K562 (cell line): ENCODE results near the gene HNRNPA3. TPM values are rescaled to one million over a fixed set of nuclear protein-coding genes. Genes with fewer than 3 reads are reported as not detected.

Experiments
- CHD7 ChIP-seq: fragments of 200-600 bp; sonication (generic); IDR thresholded peaks from one replicate; pipeline ENCODE4 v1.6.1; 2012; ENCODE audit warnings: mild to moderate bottlenecking, low read depth, low read length, inconsistent platforms
- POLR2G ChIP-seq: fragments of 200-400 bp; formaldehyde crosslinking; IDR thresholded peaks from 2 replicates; pipeline ENCODE4 v1.6.1; 2017; ENCODE audit warnings: low read depth, mild to moderate bottlenecking, antibody characterized with exemption, low read length, moderate library complexity
- ZKSCAN3 ChIP-seq: fragments of 250-450 bp; sonication (Bioruptor Pico); IDR thresholded peaks from 2 replicates; pipeline ENCODE4 v1.4.0; 2020
- polyA plus RNA-seq, 8 experiments: library from polyadenylated mRNA; depleted of rRNA in 4 of 8; stranded (reverse) in 5 of 8; unstranded in 3 of 8; fragments of >200 nt; fragmentation: Nextera tagmentation in 2 of 8; fragmentation: Illumina TruSeq in 1 of 8; extraction: Ambion mirVana in 2 of 8; extraction: Trizol in 1 of 8; gene quantifications; 2 replicates each; pipeline versions ENCODE4 v1.2.1 to v1.2.3, GENCODE V29; 2011 to 2014; ENCODE audit warnings: inconsistent platforms in 1 of 8, missing spikeins in 1 of 8
- total RNA-seq, 7 experiments: library from RNA; depleted of rRNA in 6 of 7; stranded (reverse); fragments of >200 nt in 6 of 7; fragmentation: Illumina TruSeq in 2 of 7; extraction: Trizol in 2 of 7; gene quantifications; 2 replicates each; pipeline versions ENCODE4 v1.2.1 to v1.2.3, GENCODE V29; 2011 to 2021; ENCODE audit warnings: low replicate concordance in 1 of 7

HNRNPA3 gene
- total and polyA plus RNA-seq, 9 of the 15 experiments (the other 6 are each of a cell fraction or from before 2014, with no cell fraction given) = 72.8 to 428 (median 192) TPM

- TF ChIP-seq CHD7 (no peak), POLR2G (0 out of 2 replicates have a peak, but pooled peaks have one; percentile 19), ZKSCAN3 (CRISPR knock-in tag) (no peak)
Observed at GRCh38 chr2:177249038-177249437, 36.4 kb downstream of the HNRNPA3 start (continued).
